Non-pigmented ciliary epithelial cell (primary cell): ENCODE results near the gene LDHA.

Experiments
- DNase-seq: peaks from one replicate; pipeline ENCODE4 v3.0.0-alpha.2; 2010; ENCODE audit warnings: low read depth

LDHA gene

DNA sequence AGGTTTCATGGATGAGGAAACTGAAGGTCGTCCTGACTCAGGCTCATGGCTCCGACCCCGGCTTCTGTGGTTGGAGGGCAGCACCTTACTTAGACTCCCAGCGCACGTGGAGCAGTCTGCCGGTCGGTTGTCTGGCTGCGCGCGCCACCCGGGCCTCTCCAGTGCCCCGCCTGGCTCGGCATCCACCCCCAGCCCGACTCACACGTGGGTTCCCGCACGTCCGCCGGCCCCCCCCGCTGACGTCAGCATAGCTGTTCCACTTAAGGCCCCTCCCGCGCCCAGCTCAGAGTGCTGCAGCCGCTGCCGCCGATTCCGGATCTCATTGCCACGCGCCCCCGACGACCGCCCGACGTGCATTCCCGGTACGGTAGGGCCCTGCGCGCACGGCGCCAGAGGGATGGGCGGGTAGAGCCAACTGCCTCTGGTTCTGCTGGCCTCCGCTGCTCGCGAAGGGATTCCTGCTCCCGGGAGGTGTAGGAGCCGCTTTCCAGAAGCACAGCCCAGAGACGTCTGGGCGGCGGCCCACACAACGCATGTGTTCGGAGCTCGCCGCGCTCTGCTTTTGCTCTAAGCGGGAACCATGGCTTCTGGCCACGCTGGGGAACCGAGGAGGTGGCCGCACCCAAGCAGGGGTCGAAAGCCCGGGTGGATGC, at the start of gene LDHA:
TSS of gene LDHA (plus strand) at position 289 of the 653 bp plus-strand sequence. CDS start 2,280 bp downstream, outside the sequence.
- DNase-seq: peak; percentile 67

- peak; percentile 49 for DNase-seq
Measured at GRCh38 chr11:18347471-18348125, 46.8 kb upstream of the LDHA start.

DNA sequence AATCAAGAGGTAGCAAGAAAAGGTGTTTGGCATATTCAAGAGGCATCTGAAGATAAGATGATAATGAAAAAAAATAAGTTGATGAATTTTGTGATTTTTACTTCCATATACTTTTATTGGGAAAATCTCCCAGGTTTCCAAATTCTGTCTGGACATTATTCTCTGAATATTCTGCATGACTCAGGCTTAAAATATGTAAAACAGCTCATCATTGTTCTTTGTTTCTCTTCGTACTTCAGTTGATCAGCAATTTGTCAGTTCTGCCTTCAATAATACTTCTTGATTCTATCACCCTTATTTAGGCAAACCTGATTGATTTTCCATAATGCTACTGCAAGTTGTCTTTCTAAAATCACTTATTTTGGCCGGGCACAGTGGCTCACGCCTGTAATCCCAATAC, 41.8 kb upstream of the LDHA start:
- DNase-seq: no peak

GRCh38 chr11:18358646-18359045, 35.7 kb upstream of the LDHA start:
- no peak for DNase-seq

- DNase-seq: no peak
Measured at GRCh38 chr11:18361154-18361553, 33.2 kb upstream of the LDHA start.

GRCh38 chr11:18364495-18365073, 29.8 kb upstream of the LDHA start:
- DNase-seq: no peak

DNA sequence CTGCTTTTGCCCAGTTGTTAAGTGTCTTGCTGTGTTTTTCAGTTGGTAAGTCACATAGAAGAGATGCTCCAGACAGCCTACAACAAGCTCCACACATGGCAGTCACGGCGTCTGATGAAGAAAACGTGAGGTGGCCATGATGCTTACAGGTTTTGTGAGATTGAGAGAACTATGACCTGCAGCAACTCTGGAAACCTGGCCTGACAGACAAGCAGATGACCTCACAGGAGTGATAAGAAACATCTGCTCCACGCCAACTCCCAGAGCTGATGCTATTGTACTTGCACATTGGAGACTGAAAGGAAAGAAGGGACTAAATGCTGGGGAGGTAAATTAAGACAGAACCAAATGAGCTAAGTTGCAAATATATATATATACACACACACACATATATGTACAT, 28.6 kb upstream of the LDHA start:
- no peak for DNase-seq

DNA sequence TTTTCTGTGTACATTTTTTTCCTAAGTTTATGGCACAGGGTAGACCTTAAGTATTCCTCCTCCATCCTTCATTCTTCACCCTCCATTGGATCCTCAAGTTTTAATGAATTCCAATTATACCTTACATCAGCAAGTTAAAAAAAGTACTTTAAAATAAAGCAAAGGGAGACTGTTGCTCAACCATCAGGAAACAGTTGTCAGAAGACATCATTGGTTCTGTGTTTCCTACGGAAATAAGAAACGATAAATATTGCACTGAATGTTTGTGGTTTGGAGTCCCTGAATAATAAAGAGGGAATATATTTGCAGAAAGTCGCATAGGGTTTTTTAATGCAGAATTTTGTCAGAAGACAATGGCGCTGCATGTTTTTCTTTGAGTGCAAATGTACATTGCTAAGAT, 28.1 kb upstream of the LDHA start:
- DNase-seq: no peak

DNA sequence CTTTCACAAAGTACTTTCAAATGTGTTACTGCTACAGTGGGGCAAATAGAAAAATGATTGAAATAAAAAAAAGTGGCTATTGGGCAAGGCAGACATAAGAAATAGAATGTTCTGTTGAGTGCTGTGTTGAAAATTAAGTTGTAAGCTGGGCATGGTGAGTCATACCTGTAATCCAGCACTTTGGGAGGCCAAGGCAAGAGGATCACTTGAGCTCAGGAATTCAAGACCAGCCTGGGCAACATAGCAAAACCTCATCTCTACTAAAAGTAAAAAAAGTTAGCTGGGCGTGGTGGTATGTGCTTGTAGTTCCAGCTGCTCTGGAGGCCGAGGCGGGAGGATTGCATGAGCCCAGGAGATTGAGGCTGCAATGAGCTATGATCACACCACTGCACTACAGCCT, 26.9 kb upstream of the LDHA start:
- DNase-seq: no peak

DNA sequence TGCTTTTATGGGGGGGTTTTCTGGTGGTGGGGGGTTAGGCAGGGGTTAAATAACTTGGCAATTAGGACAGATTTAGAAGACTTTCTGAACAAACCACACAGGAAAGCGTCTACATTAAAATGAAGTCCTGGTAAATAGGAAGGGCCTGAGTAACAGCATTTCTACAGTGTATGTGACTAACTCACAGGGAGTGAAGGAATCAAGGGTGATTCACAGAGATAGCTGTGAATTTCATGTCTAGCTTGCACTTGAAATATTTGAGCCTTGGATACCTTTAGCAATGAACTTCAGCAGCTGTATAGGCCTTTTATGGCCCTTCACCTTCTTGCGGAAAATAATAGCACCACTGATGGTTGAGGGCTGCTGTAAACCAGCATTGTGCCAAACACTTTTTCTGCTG, 26.1 kb upstream of the LDHA start:
- DNase-seq: no peak

GRCh38 chr11:18369398-18369797, 25.0 kb upstream of the LDHA start:
- no peak for DNase-seq

DNA sequence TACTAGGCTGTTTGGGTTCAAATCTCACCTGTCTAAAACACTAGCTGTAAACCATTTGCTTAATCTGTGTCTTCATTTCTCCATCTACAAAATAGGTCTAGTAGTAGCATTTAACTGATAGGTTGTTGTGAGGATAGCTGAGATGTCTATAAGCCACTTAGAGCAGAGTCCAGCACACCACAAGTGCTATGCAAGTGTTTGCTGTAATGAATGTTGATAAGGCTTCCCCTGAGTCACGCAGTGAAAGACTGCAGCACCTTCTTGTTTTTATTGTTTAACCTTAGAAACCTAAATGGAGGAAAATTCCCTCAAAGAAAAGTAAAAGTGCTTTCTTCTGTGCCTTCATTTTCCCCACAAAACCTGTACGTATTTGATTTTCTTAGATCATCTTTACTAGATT, 23.1 kb upstream of the LDHA start:
- no peak for DNase-seq

- DNase-seq: no peak
Measured at GRCh38 chr11:18372201-18372600, 22.2 kb upstream of the LDHA start.

- no peak for DNase-seq
Measured at GRCh38 chr11:18374956-18375355, 19.4 kb upstream of the LDHA start.

GRCh38 chr11:18375941-18376340, 18.4 kb upstream of the LDHA start:
- no peak for DNase-seq

DNA sequence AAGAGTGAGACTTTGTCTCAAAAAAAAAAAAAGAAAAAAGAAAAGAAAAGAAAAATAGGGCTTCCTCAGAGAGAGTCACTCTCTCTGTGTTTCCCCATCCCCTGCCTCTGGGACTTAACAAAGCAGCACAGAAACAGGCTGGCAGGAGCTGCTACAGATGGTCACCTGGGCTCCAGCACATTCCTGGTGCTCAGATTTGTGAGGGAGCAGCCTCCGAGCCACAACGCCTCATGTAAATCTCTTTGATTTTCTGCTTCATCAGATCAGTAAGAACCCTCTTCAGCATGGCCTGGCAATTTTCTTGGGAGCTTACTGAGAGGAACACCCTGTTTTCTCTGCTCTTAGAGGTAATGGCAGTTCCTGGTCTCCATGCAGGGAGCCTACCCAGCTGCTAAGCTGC, 15.2 kb upstream of the LDHA start:
- no peak for DNase-seq

DNA sequence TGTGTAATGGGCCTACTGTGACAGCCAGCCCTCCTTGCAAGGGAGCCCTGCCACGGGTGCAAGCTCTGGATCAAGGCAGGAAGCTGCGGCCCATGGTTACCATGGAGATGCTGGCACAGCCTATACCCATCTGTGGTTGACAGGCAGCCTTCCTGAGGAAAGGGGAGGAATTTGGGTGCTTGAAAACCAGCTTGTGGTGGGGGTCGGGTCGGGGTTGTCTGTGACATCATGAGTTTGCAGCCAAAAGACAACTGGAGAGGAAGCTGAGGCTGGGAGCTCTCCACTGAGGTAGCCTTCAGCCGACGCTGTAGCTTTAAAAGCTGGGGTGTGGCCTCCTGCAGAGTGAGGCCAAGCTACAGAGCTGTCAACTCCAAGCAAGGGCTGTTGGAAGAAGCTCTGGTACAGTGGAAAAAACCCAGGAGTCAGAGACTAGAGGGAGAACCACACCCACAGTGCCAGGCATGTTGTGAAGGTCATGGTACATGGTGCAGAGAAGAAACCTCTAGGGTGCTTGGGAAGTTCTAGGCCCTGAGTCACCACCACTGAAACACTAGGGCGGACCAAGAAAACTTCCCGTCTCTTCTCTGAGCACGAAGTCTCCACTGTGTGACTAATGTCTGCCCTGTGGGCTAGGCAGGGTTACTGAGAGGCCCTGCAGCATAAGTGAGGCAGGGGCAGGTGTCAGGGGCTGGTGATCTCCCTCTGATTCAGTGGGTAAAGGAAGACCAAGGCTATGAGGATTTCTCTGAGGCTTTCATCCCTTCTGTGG, 10.8 kb upstream of the LDHA start:
- peak; percentile 76 for DNase-seq

DNA sequence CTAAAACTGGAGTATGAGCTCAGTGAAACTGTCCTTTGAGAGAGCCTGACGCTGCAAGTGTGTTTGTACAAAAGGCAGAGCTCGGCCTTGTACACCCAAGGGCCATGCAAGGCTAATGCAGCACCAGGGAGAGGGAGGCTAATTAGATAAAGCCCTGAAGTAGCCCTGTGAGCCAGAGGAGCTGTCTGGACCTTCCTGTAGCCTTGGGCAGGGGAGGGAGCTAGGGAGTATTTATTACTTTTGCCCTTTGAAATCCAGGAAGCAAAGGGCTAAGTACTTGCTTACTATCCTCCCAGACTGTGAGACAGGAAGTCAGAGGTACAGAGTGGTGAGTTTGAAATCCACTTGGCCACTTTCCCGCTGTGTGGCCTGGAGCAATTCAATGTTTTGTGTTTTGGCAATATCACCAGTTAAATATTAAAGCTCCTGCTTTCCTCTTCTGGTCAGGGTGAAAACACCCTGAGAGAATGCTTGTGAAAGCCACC, 10.2 kb upstream of the LDHA start:
- peak; percentile 43 for DNase-seq

- no peak for DNase-seq
Measured at GRCh38 chr11:18390088-18390487, 4.3 kb upstream of the LDHA start.

GRCh38 chr11:18392434-18393321, 1.7 kb upstream of the LDHA start:
- no peak for DNase-seq

DNA sequence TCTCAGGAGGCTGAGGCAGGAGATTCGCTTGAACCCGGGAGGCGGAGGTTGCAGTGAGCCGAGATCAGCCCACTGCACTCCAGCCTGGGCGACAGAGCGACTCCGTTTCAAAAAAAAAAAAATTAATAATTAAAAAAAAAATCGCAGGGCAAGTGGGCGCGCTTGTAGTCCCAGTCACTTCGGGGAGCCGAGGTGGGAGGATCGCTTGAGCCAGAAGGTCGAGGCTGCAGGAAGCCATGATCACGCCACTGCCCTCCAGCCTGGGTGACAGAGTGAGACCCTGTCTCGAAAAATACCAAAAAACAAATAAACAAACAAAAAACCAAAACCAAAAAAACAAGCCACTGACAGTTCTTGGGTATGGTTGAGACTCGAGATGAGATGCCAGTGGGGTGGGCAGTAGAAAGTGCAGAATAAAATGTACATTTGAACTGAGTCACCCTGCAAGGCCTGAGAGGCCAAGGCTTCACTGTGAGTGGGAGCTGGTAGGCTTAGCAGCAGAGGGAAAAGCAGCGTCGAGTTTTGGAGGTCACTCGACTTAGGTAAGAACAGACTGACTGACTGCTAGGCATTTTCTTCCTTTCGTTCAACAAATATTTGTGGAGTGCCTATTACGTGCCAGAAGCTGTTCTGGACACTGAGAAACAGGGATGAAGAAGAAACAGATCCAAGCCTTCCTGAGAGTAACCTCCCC, 635 bp upstream of the LDHA start:
- peak; percentile 20 for DNase-seq
